ENCODE results near the gene PDXDC1.
"Not testable (repeated sequence)": the region's sequence is repeated elsewhere in the genome, so short reads cannot be mapped to it uniquely, and the experiment has no call there.

Gene PDXDC1

GRCh38 chr16:15168953-15169652 lies 194.3 kb downstream of the PDXDC1 start:
- not testable (repeated sequence) for DNase-seq

DNA sequence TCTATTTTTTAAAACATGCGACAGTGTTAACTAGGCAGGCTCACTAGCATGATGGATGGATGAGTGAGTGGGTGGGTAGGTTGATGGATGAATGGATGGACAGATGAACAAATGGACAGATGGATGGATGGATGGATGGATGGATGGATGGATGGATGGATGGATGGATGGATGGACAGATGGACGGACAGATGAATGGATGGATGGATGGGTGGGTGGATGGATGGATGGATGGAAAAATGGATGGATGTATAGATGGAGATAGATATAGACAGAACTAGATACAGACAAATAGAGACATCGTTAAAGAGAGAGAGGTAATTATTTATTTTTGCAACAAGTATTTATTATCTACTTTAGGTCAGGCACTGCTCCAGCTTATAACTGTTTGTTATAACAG lies 205.1 kb downstream of the PDXDC1 start:
- DNase-seq = not testable (repeated sequence)

- DNase-seq = not testable (repeated sequence)
These were observed 206.1 kb downstream of the PDXDC1 start for GRCh38 chr16:15180946-15181345.

DNA sequence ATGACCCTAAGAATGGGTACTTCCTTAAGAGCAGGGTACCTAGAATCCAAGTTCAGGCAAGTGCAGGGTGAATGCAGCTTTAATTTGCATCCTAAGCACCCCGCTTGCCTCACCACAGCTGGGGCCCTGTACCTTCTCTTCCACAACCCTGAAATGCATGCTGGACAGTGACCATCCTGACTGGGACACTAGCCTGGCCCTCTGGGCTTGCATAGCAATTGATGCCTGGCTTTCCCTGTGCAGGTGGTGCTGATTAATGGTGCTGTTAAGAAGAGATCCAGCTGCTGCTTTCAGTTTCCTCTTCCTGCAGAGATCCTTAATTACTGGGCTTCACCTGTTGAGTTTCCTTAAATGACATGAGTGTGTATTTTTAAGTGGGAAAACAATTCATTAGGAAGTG lies 209.2 kb downstream of the PDXDC1 start:
- DNase-seq = not testable (repeated sequence)

Data from CD4-positive, alpha-beta T cell treated with Interferon alpha-2 for 1 hour (primary cell).